GM21515 (cell line): ENCODE measurements around the gene GPR78.
"Not testable (repeated sequence)": the region's sequence is repeated elsewhere in the genome, so short reads cannot be mapped to it uniquely, and the experiment has no call there.

Experiments
- ATAC-seq: cut with Tn5 transposase; IDR thresholded peaks from one replicate; pipeline ENCODE4 v1.9.1; 2021; ENCODE audit not compliant: unreplicated experiment

GPR78 gene

GRCh38 chr4:8614365-8615193, 34.4 kb downstream of the GPR78 start:
- ATAC-seq, result no peak

- no peak for ATAC-seq
These were observed 35.2 kb downstream of the GPR78 start for GRCh38 chr4:8615366-8615765.

- no peak for ATAC-seq
These were observed 36.0 kb downstream of the GPR78 start for GRCh38 chr4:8615921-8616787.

GRCh38 chr4:8616831-8617230, 36.6 kb downstream of the GPR78 start:
- no peak for ATAC-seq

DNA sequence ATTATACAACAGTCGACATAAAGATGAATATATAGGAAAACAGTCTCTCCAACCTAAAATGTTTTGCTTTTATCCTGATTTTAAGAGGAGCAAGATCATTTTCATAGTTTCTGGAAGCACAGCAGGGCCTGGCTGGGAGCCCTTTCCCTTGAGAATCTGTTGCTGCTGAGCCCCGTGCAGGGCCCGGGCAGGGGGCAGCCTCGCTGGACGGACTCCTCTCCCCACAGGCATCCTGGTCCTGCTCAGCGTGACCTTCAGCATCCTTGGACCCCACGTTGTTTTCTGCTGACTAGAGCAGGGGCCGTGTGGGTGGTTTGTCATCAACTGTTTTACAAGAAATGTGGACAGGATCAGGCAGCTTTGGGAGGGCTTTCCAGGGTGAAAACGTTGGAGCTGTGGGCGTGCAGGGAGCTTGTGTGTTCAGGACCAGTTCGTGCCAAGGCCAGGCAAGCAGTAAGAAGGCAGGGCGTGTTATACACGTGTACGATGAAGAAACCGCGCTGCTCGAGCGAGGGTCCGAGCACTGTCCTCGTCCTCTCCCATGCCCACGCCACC, 37.4 kb downstream of the GPR78 start:
- no peak for ATAC-seq

GRCh38 chr4:8618421-8618820, 38.2 kb downstream of the GPR78 start:
- ATAC-seq, result no peak

GRCh38 chr4:8618961-8619720, 38.9 kb downstream of the GPR78 start:
- ATAC-seq, result no peak

GRCh38 chr4:8621135-8621534, 40.9 kb downstream of the GPR78 start:
- ATAC-seq, result not testable (repeated sequence)

GRCh38 chr4:8624601-8625272, 44.5 kb downstream of the GPR78 start:
- ATAC-seq, result not testable (repeated sequence)

DNA sequence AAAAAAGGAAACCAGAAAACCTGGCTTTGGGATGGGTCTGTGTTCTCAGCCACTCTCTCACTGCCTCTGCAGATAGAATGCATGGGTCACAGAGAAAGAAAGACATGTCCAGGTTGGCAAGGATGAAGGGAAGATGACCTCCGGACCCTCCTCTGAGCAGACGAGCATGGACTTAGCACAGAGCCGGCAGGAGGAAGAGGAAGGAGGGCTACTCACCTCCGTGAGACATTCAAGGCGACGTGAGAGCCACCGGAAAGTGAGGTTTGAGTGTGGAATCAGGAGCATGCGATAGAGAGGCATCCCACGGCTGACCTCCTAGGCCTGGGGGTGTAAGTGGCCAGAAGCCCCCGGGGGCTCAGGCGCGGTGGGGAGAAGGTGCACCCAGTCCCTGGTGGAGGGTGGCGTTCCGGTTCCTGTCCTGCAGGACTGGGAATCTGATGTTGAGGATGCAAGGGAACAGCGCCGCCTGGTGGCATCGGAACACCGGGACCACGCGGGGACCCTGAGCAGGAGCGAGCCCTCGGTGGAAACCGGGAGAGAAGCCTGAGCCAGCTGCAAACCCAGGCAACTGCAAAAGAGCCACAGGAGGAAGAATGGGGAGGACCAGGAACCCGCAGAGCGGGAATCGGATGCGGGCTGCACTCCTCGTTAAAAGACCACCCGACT, 50.2 kb downstream of the GPR78 start:
- not testable (repeated sequence) for ATAC-seq

DNA sequence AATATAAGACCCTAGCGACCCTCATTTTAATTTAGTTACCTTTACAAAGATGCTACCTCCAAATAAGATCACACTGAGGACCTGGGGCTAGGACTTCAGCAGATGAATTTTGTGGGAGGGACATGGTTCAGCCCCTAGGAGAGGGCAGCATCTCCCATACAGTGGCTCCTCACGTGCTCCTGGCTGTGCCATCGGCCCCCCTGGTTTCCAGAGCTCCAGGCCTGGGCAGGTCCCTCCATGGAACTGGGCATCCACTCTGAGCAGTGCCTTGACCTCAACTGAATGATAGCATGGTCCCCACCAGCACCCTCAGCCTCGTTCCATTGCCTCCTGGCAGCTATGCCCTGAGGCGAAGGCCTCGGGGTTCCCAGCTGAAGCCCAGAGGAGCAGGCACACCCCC, 51.7 kb downstream of the GPR78 start:
- not testable (repeated sequence) for ATAC-seq

- not testable (repeated sequence) for ATAC-seq
These were observed 54.6 kb downstream of the GPR78 start for GRCh38 chr4:8634773-8635172.

DNA sequence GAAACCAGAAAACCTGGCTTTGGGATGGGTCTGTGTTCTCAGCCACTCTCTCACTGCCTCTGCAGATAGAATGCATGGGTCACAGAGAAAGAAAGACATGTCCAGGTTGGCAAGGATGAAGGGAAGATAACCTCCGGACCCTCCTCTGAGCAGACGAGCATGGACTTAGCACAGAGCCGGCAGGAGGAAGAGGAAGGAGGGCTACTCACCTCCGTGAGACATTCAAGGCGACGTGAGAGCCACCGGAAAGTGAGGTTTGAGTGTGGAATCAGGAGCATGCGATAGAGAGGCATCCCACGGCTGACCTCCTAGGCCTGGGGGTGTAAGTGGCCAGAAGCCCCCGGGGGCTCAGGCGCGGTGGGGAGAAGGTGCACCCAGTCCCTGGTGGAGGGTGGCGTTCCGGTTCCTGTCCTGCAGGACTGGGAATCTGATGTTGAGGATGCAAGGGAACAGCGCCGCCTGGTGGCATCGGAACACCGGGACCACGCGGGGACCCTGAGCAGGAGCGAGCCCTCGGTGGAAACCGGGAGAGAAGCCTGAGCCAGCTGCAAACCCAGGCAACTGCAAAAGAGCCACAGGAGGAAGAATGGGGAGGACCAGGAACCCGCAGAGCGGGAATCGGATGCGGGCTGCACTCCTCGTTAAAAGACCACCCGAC, 55.8 kb downstream of the GPR78 start:
- ATAC-seq, result not testable (repeated sequence)
